ENCODE measurements around the gene DPY19L2.
"Not testable (repeated sequence)": the region's sequence is repeated elsewhere in the genome, so short reads cannot be mapped to it uniquely, and the experiment has no call there.

DPY19L2 gene

DNA sequence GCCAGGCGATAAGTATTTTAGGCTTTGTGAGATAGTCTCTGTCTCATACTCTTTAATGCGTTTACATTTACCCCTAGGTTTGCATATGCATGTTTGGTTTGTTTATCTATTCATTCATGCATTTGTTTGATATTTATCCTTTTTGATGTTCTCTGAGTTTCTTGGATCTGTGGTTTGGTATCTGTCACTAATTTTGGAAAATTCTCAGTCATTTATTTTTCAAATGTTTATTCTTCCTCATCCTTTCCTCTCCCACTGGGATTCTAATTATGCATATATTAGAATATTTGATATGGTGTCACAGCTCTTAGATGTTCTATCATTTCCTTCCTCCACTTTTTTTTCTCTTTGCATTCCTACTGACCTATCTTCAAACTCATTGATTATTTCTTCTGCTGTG is 11.9 kb downstream of the DPY19L2 start:
- DNase-seq: not testable (repeated sequence)

DNA sequence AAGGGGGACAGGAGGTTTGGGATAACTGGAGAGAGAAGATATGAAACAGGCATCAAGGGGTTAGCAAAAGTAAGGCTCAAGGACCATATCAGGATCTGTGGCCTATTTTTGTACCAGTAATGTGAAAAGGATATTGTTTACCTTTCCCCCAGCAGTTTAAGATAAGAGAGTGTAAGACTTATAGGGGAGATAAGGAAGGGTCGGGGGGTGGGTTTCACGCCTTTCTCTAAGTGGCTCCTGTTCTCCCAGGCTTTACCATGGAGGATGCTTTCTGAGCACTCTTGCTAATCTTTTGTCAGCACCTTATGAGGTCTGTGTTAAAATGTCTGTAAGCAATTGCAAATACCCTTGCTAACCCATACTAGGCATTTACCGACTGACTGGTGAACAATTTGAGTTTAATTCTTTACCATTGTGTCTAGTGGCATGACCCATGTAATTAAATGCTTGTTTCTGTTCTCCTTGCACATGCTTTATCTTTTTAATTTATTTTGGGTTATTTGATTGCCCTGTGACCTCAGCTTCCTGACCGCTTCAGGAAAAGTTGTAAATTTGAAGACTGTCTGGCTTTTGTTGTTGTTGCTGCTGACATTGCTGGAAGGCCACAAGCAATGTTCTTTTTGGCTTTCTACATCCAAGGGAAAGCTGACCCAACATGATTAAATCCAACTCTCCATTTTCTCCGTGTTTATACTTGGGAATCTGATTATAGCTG is 12.6 kb downstream of the DPY19L2 start:
- DNase-seq: not testable (repeated sequence)

DNA sequence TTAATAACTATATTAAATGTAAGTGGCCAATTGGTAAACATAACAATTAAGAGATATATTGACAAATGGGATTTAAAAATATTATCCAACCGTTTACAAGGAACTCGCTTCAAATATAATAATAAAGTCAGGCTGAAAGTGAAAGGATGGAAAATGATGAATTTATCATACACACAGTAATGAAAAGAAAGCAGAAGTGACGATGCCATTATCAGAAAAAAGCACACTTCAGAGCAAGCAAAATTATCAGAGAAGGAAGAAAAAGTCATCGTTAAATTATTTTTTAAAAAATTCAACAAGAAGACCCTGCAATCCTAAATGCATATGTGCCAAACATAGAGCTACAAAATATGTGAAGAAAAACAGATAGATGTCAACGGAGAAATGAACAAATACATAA is 13.8 kb downstream of the DPY19L2 start:
- peak; percentile 18 for DNase-seq

DNA sequence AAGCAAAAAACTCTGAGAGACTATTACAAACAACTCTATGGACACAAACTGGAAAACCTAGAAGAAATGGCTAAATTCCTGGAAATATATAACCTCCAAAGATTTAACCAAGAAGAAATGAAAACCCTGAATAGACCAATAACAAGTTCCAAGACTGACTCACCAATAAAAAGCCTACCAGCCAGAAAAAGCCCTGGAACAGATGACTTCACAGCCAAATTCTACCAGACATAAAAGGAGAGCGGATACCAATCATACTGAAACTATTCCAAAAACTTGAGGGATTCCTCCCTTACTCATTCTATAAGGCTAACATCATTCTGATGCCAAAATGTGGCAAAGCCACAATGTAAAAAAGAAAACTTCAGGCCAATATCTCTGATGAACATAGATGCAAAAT is 18.8 kb downstream of the DPY19L2 start:
- not testable (repeated sequence) for DNase-seq

DNA sequence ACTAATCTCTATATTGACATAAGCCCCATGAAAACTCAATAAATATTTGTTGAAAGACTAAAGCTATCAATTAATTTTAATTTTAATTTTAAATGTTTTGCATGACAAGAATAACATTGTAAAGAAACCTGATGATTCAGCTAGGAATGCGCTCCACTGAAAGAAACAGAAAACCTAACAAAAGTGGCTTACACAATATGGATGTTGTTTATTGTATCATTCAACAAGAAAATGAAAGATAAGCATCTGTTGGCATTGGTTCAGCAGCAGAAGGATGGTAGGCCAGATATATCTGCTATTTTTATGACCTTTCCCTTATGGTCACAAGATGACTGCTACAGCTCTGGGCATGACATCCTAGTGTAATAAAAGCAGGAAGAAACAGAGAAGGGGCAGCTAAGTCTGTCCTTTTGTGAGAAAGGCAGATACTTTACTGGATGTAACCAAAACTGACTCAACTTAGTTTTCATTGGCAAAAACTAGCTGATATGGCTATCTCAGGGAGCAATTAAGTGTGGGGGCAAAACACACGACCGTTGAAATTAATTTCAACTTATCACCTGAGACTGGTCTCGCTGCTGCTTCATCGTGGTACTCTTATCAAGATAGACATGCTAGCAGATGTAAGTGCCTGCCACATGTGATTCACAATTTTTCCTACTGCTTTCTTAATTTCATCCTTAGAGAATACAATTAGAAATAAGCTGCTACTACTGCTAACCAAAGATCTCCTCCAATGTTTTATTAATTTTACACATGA is 24.7 kb downstream of the DPY19L2 start:
- not testable (repeated sequence) for DNase-seq

DNA sequence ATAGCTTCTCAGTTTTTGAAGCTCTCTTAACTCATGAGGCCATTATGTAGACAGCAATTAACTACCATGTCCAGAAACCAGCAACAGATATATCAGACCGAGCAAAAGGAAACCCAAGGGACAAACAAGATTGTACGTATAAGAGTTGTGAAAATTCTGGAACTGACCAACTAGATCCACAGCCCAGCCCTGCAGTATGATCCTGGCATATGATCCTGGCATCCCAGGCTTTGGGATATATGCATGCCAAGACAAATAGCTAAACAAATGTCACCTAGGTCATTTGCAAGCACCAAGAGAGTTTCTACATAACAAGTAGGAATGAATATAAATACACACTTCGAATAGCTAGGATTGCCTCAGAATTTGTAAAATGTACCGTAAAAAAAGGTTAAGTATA is 44.0 kb downstream of the DPY19L2 start:
- not testable (repeated sequence) for DNase-seq

DNA sequence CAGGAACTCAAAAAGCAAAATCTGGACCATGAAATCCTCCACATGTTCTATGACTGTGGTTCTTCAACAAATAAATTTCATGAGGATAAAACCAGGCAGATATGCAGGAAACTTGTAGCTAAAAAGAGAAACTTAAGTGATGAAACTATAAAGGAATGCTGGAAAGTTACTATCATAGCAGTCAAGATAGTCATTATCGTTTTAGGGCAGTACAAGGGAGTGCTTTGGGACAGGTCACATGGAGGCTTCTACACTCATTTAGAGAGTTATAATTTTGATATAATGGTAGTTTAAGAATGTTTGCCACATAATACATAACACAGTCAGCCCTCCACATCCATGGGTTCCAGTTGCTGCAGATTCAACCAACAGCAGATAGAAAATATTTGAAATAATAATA is 52.7 kb downstream of the DPY19L2 start:
- not testable (repeated sequence) for DNase-seq

DNA sequence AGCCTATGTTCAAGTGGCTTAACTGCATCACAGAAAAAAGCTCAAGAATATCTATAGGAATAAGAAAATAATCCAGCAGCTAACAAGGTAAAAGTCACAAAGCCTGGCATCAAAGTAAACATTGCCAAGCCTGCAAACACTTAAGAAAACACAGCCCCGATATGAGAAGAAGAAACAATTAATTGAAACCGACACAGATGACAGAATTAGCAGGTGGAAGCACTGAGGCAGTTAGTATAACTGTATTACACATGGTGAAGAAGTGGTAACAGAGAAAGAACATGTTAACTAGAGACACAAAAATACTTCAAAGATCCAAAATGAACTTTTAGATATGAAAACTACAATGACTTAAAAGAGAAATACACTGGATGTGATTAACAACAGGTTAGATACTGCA is 57.0 kb downstream of the DPY19L2 start:
- not testable (repeated sequence) for DNase-seq

DNA sequence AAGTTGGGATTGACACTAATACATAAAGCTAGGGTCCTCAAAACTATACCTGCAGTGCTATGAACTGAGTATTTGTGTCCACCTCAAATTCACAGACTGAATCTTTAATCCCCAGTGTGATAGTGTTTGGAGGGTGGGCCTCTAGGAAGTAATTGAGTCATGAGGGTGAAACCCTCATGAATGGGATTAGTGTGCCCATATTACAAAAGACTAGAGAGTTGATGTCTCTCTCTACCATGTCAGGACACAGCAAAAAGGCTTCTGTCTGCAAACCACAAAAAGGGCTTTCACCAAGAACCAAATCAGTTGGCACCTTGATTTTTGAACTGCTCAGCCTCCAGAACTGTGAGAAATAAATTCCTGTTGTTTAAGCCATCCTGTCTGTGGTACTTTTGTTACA is 59.0 kb downstream of the DPY19L2 start:
- not testable (repeated sequence) for DNase-seq

DNA sequence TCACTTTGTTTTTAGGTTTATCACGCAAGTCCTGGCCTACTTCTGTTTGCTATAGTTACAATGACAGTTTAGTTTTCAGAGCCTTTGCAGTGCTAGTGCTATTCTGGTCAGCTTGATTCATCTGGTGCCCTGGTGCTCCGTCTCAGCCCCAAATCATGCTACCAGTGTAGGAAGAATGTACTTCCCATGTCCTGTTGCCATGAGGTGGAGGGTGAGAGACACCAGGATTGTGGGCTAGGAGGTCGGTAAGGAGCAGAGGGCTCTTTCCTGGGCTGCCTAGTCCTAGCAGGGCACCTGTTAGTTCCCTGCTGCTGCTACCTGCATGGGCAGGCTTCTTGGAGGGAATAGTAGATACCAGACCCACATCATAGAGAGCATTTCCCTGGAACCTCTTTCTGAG is 63.3 kb downstream of the DPY19L2 start:
- not testable (repeated sequence) for DNase-seq

DNA sequence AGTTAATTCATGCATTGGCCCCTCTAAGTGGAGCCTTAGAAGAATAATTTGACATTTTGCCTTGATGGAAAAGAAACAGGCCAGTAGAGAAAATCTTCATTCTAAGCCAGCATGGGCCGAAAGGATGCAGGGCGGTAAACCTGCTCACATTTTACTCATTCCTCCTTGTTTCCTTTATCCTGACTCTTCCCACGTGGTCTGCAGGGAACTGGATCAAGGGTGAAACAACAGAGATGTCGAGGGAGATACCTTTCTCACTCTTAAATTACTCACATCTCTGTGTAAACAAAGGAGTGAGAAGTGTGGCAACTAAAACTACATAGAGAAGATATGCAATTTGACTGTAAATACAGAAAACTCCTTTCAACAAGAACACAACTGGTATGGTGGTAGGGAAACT is 73.5 kb downstream of the DPY19L2 start:
- DNase-seq: not testable (repeated sequence)

DNA sequence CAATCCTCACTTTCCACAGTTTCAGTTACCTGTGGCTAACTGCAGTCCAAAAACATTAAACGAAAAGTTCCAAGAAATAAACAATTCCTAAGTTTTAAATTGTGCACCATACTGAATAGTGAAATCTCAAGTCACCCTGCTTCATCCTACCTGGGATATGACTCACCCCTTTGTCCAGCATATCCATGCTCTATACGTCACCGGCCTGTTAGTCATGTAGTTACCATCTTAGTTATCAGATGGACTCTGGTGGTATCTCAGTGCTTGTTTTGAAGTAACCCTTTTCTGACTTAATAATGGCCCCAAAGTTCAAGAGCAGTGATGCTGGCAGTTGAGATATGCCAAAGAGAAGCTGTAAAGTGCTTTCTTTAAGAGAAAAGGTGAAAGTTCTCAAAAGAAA is 83.9 kb downstream of the DPY19L2 start:
- not testable (repeated sequence) for DNase-seq

DNA sequence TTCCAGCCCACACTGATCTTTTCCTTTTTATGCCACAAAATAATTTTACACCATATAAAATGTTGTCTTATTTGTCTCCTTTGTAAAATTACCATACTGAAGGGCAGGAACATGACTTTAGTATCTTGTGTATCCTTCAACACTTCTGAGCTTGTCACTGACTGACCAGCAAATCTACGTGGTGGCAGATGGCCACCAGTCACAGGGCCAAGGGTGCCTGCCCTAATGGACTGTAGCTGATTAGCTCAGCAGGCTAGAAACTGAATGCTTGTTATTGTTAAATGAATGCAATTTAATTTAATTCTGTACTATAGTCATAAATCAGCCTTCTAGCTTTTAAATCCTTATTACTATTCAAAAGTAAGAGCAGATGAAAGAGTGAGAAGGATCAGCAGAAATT is 85.0 kb downstream of the DPY19L2 start:
- not testable (repeated sequence) for DNase-seq

DNA sequence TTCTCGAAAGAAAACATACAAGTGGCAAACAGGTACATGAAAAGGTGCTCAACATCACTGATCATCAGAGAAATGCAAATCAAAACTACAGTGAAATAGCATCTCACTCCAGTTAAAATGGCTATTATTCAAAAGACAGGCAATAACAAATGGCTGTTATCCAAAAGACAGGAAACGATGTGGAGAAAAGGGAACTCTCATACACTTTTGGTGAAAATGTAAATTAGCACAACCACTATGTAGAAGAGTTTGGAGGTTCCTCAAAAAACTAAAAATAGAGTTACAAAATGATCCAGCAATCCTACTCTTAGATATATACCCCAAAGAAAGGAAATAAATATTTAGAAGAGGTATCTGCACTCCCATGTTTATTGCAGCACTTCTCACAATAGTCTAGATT is 90.7 kb downstream of the DPY19L2 start:
- peak; percentile 1 for DNase-seq

DNA sequence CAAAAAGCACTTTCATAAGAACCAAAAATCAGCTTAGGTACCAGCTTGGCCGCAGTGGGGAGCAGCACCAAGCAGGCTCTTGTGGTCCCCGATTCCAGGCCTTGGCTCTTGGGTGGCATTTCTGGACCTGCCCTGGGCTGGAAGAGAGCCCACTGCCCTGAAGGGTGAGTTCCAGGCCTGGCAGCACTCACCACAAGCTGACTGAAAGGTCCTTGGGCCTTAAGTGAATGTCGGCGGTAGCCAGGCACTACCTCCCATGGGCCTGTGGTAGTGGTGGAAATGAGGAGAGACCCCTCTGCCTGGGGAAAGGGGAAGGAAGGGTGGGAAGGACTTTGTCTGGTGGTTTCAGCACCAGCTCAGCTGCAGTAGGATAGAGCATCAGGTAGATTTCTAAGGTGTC is 96.3 kb downstream of the DPY19L2 start:
- DNase-seq: not testable (repeated sequence)

DNA sequence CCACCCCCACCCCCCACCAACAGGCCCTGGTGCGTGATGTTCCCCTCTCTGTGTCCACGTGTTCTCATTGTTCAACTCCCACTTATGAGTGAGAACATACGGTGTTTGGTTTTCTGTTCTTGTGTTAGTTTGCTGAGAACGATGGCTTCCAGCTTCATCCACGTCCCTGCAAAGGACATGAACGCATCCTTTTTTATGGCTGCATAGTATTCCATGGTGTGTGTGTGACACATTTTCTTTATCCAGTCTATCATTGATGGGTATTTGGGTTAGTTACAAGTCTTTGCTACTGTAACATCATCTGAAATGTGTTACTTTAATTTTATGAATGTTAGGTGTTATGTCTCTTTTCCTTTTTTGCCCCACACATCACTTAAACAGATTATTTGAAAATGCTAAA is 109.8 kb downstream of the DPY19L2 start:
- DNase-seq: not testable (repeated sequence)

DNA sequence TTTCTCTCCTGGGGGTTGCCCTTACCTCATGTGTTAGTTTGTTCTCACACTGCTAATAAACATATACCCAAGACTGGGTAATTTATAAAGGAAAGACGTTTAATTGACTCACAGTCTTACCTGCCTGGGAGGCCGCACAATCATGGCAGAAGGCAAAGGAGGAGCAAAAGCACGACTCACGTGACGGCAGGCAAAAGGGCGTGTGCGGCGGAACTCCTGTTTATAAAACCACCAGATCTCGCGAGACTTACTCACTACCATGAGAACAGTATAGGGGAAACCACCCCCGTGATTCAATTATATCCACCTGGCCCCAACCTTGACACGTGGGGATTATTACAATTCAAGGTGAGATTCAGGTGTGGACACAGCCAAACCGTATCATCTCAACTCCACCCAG is 116.9 kb downstream of the DPY19L2 start:
- DNase-seq: not testable (repeated sequence)

DNA sequence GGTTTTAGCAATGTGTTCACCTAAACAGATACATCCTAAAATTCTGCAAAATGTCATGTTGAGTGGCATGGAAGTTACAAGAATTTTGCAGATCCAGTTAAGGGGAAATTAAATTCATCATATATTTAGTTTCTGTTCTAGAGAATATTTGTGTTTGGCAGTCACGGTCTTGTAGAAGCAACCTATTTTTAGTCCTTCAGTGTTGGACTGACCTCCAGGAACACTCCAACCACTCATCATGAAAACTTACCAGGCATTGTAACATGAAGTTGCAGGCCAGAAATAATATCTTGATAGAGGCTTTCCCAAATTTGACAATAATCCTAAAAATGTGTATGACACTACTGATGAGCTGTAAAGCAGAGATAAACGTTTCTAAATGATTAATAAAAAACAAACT is 119.3 kb downstream of the DPY19L2 start:
- DNase-seq: not testable (repeated sequence)

DNA sequence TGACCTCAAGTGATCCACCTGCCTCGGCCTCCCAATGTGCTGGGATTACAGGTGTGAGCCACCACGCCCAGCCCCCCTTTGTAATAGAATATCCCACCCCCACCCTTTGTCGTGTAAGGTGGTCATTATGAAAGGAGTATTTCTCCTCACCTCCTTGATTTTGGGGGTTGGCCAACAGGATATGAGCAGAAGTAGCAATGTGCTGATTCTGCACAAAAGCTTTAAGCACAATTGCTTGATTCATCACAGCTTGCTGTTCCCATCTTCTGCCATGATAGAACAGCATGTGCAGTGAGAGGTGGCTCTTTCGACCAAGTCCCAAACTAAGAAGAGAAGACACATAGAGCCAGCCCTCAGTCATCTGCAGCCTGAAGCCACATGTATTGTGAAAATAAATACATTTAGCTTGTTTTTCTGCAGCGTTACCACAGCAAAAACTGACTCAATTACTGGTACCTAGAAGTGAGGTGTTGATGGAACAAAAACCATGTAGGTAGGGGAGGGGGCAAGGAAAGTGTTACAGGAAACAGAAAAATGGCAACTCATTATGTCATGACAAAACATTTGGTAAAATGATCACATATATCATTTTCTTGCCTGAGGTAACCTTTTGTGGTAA is 122.9 kb downstream of the DPY19L2 start:
- not testable (repeated sequence) for DNase-seq

DNA sequence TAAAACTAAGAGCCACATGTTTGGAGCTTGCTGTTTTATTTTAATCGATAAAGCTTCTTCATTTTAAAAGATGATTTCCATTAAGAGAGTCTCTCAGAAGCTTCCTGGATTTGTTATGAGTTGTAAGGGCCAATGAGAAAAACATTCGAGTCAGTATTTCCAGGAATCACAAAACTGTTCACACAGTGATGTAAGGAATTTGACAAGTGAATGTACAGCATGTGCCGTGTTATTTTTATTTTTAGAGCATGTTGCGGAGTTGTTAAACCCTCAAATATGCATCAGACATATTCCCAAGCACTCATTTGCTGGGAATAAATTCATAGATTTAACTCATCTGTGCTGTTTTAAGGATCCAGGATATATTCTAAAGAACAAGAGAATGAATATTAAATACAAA is 129.6 kb downstream of the DPY19L2 start:
- DNase-seq: not testable (repeated sequence)

DNA sequence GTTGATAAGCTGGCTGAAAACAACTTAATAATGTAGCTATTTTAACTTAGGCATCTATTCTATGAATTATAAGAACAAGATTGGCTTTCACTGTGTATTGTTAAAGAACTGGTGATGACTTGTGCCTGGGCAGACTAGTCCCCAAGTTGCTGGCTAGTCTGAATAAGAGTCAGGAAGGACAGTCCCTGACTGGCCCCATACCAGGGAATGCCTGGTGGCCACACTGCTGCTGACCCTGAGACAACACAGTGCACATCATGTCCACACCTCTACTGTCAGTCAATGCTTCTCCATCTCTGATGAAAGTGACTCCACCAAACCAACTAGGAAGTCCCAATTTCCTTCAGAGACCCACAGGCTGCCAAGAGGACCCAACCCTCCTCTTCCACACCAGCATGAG is 130.5 kb downstream of the DPY19L2 start:
- not testable (repeated sequence) for DNase-seq

DNA sequence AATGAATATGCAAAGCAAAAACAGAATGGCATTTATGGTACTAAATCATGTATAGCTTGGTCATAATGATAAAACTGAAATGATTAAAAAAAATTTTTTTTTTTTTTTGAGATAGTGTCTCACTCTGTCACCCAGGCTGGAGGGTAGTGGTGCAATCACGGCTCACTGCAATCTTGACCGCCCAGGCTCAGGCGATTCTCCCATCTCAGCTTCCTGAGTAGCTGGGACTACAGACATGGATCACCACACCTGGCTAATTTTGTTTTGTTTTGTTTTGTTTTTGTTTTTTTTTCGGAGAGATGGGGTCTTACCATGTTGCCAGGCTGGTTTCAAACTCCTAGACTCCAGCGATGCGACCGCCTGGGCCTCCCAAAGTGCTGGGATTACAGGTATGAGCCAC is 138.7 kb downstream of the DPY19L2 start:
- not testable (repeated sequence) for DNase-seq

DNA sequence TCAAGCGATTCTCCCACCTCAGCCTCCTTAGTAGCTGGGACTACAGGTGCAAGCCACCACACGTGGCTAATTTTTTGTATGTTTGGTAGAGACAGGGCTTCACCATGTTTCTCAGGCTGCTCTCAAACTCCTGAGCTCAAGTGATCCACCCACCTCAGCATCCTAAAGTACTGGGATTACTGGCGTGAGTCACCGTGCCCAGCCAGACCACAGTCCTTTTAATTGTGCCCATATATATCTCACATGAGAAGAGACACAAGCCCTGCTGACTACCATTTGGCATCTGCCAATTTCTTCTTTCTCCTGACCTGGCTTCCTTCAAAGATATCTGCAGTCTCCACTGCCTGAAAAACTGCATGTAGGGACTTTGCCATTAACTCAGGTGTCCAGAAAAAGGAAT is 142.5 kb downstream of the DPY19L2 start:
- no peak for DNase-seq

DNA sequence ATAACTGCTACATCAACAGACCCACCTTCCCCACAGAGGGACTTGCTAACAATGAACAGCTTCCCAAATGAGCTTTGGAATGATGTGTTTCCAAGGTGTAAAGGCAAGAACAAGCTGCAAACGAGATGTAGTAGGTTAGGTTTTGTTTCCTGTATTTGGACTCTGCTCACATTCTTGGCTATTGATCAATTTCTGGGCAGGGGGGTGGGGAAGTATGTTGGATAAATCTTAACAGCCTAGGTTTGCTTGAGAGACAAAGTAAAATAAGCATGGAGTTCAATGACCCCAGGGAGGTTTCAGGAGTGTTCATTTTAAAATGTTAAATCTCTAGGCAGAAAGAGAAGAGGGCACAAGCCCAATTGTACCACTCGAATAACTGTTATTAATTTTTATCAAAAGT is 146.6 kb downstream of the DPY19L2 start:
- DNase-seq: no peak

Measured in inflammatory macrophage treated with lipopolysaccharide for 4 hours (primary cell).